HL-60 (cell line): ENCODE results near the gene FAM50B.

Experiments
- DNase-seq, 2 experiments: peaks; one replicate each; pipeline ENCODE4 v3.0.0-alpha.2; 2010 to 2020; ENCODE audit warnings: low read depth in 1 of 2, low spot score in 1 of 2
- H3K27ac ChIP-seq: fragments of 250-450 bp; sonication (Bioruptor Pico); replicated peaks from 2 replicates; pipeline ENCODE4 v1.5.1; 2020; ENCODE audit warnings: mild to moderate bottlenecking, moderate library complexity
- H3K27me3 ChIP-seq: fragments of 250-450 bp; sonication (Bioruptor Pico); 2 replicates; pipeline ENCODE4 v1.5.1; 2021; ENCODE audit warnings: mild to moderate bottlenecking, moderate library complexity; ENCODE audit not compliant: insufficient read depth, poor library complexity, severe bottlenecking
- H3K4me3 ChIP-seq: replicated peaks from 2 replicates; pipeline ENCODE4 v1.5.1; 2011; ENCODE audit warnings: mild to moderate bottlenecking, control low read depth, low read length; ENCODE audit not compliant: insufficient read depth
- GABPA ChIP-seq: IDR thresholded peaks from 2 replicates; pipeline ENCODE4 v1.6.1; 2012; ENCODE audit warnings: low read depth
- POLR2AphosphoS5 ChIP-seq: IDR thresholded peaks from 2 replicates; pipeline ENCODE4 v1.6.1; 2012; ENCODE audit warnings: low read depth
- SPI1 ChIP-seq: IDR thresholded peaks from 2 replicates; pipeline ENCODE4 v1.6.1; 2012; ENCODE audit warnings: low read depth, mild to moderate bottlenecking, borderline replicate concordance
- long read RNA-seq: library from polyadenylated mRNA; unstranded; transcript quantifications from one replicate; pipeline ENCODE4 v2.0.0, GENCODE V29; 2020
- TF ChIP-seq, protein P1 (sequence below): IDR thresholded peaks from 2 replicates; pipeline ENCODE4 v1.6.1; 2012; ENCODE audit warnings: low read depth; ENCODE audit not compliant: insufficient replicate concordance
- TF ChIP-seq, protein P2 (sequence below): IDR thresholded peaks from one replicate; pipeline ENCODE4 v1.5.1; 2011; ENCODE audit warnings: low read length, control low read depth, inconsistent platforms; ENCODE audit not compliant: insufficient read depth

The FAM50B gene, protein sequence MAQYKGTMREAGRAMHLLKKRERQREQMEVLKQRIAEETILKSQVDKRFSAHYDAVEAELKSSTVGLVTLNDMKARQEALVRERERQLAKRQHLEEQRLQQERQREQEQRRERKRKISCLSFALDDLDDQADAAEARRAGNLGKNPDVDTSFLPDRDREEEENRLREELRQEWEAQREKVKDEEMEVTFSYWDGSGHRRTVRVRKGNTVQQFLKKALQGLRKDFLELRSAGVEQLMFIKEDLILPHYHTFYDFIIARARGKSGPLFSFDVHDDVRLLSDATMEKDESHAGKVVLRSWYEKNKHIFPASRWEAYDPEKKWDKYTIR
- long read RNA-seq, result 0 reads

DNA sequence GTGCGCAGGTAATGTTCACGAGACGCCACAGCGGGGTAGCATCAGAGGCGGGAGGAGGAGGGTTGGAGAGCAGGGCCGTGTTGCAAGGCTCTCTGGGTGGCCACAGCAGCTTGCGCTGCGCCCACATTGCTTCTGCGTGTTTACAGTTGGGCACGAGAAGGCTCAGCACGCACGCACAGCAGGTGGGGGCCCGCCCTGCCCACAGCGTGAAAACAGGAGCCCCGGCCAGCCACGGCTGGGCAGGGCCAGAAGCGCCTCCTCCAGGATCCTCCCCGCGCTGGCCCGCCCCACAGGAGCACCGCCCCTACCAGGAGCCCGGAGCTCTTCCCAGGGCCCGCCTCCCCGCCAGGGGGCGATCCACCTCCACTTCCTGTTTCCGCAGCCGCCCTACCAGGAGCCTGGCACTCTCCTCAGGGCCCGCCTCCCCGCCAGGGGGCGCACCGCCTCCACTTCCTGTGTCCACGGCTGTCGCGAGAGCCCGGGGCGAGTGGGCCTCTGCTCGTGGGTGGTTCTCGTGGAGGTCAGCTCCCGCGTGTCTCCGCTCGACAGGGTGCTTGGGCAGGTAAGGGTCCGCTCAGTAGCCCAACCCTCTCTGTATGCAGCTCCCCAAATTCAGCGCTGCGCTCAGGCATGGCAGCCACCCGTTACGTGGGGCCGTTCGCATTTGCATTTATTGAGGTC, at the start of gene FAM50B:
TSS of gene FAM50B (plus strand) at position 449 of the 681 bp plus-strand sequence. CDS start 439 bp downstream, outside the sequence.
- Histone ChIP-seq H3K4me3 (peak within 1 kb of the TSS; percentile 47), H3K27me3 (no peaks in the 10 kb centered on the region), H3K27ac (peak within 1 kb of the TSS; percentile 43)

DNA sequence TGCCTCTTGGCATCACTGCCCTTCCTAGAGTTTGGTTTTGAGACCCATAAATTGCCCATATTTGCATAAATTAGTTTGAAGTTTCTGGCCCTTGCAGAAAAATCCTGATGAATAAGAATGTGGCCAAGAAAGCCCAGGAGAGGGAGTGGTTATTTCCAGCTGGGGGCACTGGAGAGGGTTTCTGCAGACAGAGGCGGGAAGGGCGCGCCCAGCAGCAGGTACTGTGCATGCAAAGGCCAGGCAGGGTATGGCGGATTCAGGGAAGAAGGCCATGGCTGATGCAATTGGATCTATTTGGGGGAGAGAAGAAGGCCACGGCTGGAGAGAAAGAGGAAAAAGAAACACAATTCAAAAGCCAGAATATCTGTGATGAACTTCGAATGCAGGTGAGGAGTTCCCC, 49.5 kb upstream of the FAM50B start:
- no peak for DNase-seq
- H3K27me3 ChIP-seq, result peaks cover 2% of the 10 kb centered on the region
- no peak overlapping the region for H3K27ac ChIP-seq
- no peak overlapping the region for H3K4me3 ChIP-seq
- no peak for TF ChIP-seq POLR2AphosphoS5
- TF ChIP-seq GABPA, result no peak
- TF ChIP-seq, protein P1, sequence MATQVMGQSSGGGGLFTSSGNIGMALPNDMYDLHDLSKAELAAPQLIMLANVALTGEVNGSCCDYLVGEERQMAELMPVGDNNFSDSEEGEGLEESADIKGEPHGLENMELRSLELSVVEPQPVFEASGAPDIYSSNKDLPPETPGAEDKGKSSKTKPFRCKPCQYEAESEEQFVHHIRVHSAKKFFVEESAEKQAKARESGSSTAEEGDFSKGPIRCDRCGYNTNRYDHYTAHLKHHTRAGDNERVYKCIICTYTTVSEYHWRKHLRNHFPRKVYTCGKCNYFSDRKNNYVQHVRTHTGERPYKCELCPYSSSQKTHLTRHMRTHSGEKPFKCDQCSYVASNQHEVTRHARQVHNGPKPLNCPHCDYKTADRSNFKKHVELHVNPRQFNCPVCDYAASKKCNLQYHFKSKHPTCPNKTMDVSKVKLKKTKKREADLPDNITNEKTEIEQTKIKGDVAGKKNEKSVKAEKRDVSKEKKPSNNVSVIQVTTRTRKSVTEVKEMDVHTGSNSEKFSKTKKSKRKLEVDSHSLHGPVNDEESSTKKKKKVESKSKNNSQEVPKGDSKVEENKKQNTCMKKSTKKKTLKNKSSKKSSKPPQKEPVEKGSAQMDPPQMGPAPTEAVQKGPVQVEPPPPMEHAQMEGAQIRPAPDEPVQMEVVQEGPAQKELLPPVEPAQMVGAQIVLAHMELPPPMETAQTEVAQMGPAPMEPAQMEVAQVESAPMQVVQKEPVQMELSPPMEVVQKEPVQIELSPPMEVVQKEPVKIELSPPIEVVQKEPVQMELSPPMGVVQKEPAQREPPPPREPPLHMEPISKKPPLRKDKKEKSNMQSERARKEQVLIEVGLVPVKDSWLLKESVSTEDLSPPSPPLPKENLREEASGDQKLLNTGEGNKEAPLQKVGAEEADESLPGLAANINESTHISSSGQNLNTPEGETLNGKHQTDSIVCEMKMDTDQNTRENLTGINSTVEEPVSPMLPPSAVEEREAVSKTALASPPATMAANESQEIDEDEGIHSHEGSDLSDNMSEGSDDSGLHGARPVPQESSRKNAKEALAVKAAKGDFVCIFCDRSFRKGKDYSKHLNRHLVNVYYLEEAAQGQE, result no peak
- TF ChIP-seq, protein P2, sequence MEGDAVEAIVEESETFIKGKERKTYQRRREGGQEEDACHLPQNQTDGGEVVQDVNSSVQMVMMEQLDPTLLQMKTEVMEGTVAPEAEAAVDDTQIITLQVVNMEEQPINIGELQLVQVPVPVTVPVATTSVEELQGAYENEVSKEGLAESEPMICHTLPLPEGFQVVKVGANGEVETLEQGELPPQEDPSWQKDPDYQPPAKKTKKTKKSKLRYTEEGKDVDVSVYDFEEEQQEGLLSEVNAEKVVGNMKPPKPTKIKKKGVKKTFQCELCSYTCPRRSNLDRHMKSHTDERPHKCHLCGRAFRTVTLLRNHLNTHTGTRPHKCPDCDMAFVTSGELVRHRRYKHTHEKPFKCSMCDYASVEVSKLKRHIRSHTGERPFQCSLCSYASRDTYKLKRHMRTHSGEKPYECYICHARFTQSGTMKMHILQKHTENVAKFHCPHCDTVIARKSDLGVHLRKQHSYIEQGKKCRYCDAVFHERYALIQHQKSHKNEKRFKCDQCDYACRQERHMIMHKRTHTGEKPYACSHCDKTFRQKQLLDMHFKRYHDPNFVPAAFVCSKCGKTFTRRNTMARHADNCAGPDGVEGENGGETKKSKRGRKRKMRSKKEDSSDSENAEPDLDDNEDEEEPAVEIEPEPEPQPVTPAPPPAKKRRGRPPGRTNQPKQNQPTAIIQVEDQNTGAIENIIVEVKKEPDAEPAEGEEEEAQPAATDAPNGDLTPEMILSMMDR, result no peak
- no peak for TF ChIP-seq SPI1

More for the DNA sequence above, at the start of gene FAM50B:
- peak; percentile 79 to 84 for DNase-seq
- TF ChIP-seq GABPA (peak; percentile 72), SPI1 (peak; percentile 91), POLR2AphosphoS5 (0 out of 2 replicates have a peak, but pooled peaks have one; percentile 19)
- TF ChIP-seq, protein P1, result no peak
- TF ChIP-seq, protein P2, result peak; percentile 72

DNA sequence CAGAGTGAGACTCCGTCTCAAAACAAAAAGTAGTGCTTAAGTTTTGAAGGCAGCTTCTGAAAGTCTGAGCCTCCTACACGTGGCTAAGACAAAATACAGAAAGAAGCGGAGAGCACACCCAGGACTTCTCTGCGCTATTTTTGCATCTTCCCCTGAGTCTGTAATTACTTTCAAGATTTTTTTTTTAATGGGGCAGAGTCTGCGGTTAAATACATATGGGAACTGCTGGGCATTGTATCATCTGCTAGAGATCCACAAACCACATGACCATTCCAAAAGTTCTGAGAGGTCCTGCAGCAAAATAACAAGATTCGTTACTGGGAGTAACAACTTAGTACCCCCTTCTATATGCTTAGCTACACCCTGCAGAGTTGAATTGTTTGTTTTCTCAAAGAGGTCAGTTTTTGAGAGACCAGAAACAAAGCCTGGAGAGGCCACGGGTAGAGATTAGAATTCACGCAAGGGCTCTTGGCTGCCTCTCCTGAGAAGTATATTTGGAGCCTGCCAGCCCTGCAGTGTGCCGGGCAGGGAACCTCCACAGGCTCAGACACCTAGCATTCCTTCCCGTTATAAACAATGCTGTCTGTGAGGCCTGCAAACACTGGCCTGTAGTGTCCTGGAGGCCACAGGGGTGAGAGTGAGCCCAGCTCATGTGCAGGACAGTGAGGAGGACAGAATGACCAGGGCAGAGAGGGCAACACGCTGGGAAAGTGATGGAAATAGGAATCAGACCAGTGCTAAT, 48.2 kb upstream of the FAM50B start:
- no peak for DNase-seq
- Histone ChIP-seq H3K27me3 (peaks cover 2% of the 10 kb centered on the region), H3K27ac (no peak overlapping the region), H3K4me3 (no peak overlapping the region)
- no peak for TF ChIP-seq SPI1
- TF ChIP-seq, protein P2, result no peak
- TF ChIP-seq, protein P1, result no peak
- no peak for TF ChIP-seq POLR2AphosphoS5
- no peak for TF ChIP-seq GABPA
